NCI-H1048 (cell line): ENCODE data around the gene SHMT2.
"Not testable (repeated sequence)": the region's sequence is repeated elsewhere in the genome, so short reads cannot be mapped to it uniquely, and the experiment has no call there.

Experiments used
- DNase-seq: peaks from one replicate; lab custom pipeline; 2025; lab: John Stamatoyannopoulos, UW

Gene SHMT2

DNA sequence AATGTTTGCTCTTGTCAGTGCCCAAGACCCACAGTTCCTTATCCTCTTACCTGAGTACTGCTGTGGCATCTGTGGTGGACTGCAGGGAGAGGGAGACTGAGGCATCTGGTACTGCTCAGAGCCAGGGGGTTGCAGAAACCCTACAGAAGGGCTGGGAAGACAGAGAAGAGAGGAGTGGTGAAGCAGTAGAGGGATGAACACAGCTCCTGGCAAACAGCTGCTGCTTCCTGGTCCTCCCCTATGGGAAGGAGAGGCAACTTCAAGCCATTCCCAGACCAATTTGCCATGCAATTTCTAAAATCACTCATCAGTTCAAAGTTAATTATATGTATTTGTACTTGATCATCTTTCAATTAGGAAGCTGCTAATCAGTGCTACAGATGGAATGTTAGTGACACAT is 37.2 kb downstream of the SHMT2 start:
- DNase-seq = no peak

DNA sequence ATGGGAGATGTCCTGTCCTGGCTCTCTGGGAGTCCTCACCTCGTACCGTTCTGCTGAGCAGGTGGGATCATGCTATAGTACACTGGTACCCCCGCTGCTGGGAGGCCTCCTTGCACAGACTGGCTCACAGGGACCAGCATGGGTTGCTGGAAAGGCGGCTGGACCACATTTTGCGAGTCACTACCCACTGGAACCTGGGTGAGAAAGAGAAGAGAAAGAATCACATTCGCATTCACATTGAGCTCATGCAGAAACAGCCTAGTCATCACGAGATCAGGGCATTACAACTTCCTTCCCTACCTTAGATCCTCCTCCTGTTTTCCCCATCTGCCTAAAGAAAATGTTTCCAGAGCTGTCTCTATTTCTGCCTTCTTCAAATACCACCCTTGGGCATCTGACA is 38.8 kb downstream of the SHMT2 start:
- DNase-seq = no peak

GRCh38 chr12:57270966-57271470 is 41.5 kb downstream of the SHMT2 start:
- DNase-seq = no peak

- no peak for DNase-seq
Observed at GRCh38 chr12:57272337-57273151, 43.0 kb downstream of the SHMT2 start.

- no peak for DNase-seq
Observed at GRCh38 chr12:57273516-57273915, 44.0 kb downstream of the SHMT2 start.

DNA sequence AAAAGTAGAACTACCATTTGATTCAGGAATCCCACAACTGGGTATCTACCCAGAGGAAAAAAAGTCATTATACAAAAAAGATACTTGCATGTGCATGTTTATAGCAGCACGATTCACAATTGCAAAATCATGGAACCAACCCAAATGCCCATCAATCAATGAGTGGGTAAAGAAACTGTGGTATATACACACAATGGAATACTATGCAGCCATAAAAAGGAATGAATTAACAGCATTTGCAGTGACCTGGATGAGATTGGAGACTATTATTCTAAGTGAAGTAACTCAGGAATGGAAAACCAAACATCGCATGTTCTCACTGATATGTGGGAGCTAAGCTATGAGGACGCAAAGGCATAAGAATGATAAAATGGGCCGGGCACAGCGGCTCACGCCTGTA is 46.7 kb downstream of the SHMT2 start:
- DNase-seq = not testable (repeated sequence)

- no peak for DNase-seq
Observed at GRCh38 chr12:57276935-57277563, 47.5 kb downstream of the SHMT2 start.

DNA sequence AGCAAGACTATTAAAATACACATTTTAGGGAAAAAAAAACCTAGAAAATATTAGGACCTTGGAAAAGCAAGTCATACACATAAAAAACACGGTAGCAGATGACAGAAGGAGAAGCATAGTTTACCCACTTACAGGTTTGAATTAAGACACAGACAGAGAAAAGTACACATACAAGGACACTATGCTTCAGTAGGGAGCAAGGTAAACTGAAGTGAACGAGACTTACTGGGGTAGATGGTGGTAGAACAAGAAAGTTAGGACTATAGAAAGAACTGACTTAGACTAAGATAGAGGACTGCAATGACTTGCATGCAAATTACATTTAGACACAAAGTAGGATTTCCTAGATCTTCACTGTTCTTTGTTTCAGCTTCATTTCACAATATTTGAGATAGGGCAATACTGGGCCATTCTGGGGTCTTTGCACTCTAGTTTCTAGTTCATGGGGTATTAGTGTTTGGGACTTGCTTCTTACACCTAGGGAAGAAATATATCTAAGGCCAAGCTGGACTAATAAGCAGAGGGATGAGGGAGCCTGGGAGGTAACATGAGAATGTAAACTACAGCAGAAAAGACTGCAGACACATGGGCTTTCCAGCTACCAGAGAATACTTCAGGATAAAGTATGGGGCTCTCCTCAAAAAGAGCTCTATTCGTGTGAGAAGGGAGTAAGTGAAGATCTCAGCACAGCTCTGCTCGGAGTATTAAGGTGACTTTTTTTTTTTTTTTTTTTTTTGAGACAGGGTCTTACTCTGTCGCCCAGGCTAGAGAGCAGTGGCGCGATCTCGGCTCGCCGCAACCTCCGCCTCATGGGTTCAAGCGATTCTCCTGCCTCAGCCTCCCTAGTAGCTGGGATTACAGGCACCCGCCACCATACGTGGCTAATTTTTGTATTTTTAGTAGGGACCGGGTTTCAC is 49.2 kb downstream of the SHMT2 start:
- no peak for DNase-seq

DNA sequence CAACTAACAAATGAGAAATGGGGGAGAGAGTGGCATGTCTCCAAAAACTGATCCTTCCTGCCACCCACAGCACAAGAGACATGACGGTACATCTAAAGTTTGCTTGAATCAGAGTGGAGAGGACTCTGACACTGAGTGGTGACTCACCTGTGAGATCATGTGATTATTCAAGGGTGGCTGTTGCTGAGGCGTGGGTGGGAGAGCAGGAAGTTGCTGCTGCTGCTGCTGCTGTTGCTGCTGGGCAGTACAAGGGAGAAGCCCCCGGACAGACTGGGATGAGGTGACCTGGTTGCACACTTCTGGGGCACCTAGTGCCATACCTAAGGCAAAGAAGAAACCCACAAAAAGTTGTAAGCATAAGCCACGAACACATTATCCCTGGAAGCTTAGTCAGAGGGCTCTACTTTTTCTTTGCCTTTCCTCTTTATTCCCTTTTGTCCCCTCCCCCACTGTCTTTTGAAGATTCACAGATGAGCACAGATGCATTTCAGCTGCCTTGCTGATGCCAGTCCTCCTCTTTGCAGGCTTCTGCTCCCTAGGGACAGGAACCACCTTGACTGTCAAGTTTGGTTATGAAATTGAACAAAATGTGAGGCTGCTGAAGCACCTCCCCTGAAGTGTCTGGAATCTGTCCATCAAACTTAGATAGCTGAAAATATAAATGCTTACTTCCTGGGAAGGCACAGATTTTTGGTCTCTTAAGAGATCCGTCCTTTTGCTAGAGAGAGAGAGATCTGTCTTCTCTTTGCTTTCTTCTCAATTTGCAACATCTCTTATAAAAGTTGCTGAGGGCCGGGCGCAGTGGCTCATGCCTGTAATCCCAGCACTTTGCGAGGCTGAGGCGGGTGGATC is 50.9 kb downstream of the SHMT2 start:
- no peak for DNase-seq

GRCh38 chr12:57282073-57282472 is 52.6 kb downstream of the SHMT2 start:
- DNase-seq = not testable (repeated sequence)
